HEK293T (cell line): ENCODE measurements around the gene CCDC34.
"Not testable (repeated sequence)": the region's sequence is repeated elsewhere in the genome, so short reads cannot be mapped to it uniquely, and the experiment has no call there.

Source experiments
- CTCF ChIA-PET: fragments of 350-600 bp; formaldehyde crosslinking; extraction: SDS; loops from one replicate; lab custom pipeline; 2021; ENCODE audit warnings: antibody characterized with exemption, inconsistent platforms; lab: Yijun Ruan, JAX
- POLR2A ChIA-PET: fragments of 350-600 bp; formaldehyde crosslinking; extraction: SDS; loops from one replicate; lab custom pipeline; 2020; ENCODE audit warnings: antibody characterized with exemption, inconsistent platforms; lab: Yijun Ruan, JAX
- DNase-seq: peaks from one replicate; pipeline ENCODE4 v3.0.0; 2012; ENCODE audit warnings: mixed read lengths; ENCODE audit errors: extremely low spot score
- ARNT ChIP-seq: fragments of 450-650 bp; IDR thresholded peaks from 2 replicates; pipeline ENCODE4 v1.6.1; 2017; ENCODE audit warnings: mild to moderate bottlenecking
- BHLHE40 ChIP-seq: fragments of 450-650 bp; IDR thresholded peaks from 2 replicates; pipeline ENCODE4 v1.6.1; 2016; ENCODE audit warnings: mild to moderate bottlenecking, moderate library complexity, borderline replicate concordance
- CTBP1 ChIP-seq: fragments of 450-650 bp; IDR thresholded peaks from 2 replicates; pipeline ENCODE4 v1.6.1; 2016; ENCODE audit warnings: borderline replicate concordance
- ELF4 ChIP-seq: fragments of 450-650 bp; IDR thresholded peaks from 2 replicates; pipeline ENCODE4 v1.6.1; 2017; ENCODE audit warnings: antibody characterized with exemption
- FOXA1 ChIP-seq: fragments of 450-650 bp; IDR thresholded peaks from 2 replicates; pipeline ENCODE4 v1.6.1; 2016; ENCODE audit warnings: mild to moderate bottlenecking
- FOXK2 ChIP-seq: fragments of 450-650 bp; IDR thresholded peaks from 2 replicates; pipeline ENCODE4 v1.6.1; 2016; ENCODE audit warnings: mild to moderate bottlenecking
- FOXM1 ChIP-seq: fragments of 450-650 bp; IDR thresholded peaks from 2 replicates; pipeline ENCODE4 v1.6.1; 2017; ENCODE audit warnings: mild to moderate bottlenecking, borderline replicate concordance
- HDGF ChIP-seq: fragments of 450-650 bp; IDR thresholded peaks from 2 replicates; pipeline ENCODE4 v1.6.1; 2017; ENCODE audit warnings: antibody characterized with exemption, borderline replicate concordance
- L3MBTL2 ChIP-seq: fragments of 450-650 bp; conservative IDR thresholded peaks from 2 replicates; pipeline ENCODE4 v1.6.1; 2016; ENCODE audit warnings: mild to moderate bottlenecking
- LEF1 ChIP-seq: fragments of 450-650 bp; IDR thresholded peaks from 2 replicates; pipeline ENCODE4 v1.6.1; 2017; ENCODE audit warnings: mild to moderate bottlenecking, borderline replicate concordance
- NFRKB ChIP-seq: fragments of 450-650 bp; IDR thresholded peaks from 2 replicates; pipeline ENCODE4 v1.6.1; 2016; ENCODE audit warnings: mild to moderate bottlenecking, moderate library complexity
- SP1 ChIP-seq: fragments of 450-650 bp; IDR thresholded peaks from 2 replicates; pipeline ENCODE4 v1.6.1; 2017
- SUZ12 ChIP-seq: fragments of 450-650 bp; IDR thresholded peaks from 2 replicates; pipeline ENCODE4 v1.6.1; 2016; ENCODE audit warnings: mild to moderate bottlenecking
- TARDBP ChIP-seq: fragments of 450-650 bp; IDR thresholded peaks from 2 replicates; pipeline ENCODE4 v1.6.1; 2016
- ZNF384 ChIP-seq: fragments of 450-650 bp; IDR thresholded peaks from 2 replicates; pipeline ENCODE4 v1.6.1; 2016
- TF ChIP-seq, protein P1 (sequence below): fragments of 450-650 bp; IDR thresholded peaks from 2 replicates; pipeline ENCODE4 v1.6.1; 2016

The CCDC34 gene

DNA sequence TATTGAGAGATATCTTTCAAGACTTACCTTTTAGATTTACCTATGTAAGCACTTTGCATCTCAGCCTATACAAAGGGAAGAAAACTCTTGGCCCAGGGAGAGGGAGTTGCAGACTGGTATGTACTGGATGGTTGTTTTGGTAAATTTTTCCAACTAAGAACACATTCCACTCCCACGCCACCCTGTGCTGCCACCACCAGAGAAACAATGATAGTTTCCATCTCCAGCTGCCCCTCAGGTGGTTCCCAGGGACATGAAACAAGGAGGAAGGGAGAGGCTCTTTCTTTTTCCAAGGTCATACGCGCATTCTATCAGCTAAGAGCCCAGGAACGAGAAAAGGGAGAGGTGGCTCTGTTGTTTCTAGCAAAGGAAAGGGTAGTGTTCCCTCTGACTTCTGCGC, 34.4 kb downstream of the CCDC34 start:
- no peak for DNase-seq
- ChIA-PET CTCF (no interaction called here), POLR2A (no interaction called here)
- TF ChIP-seq ELF4 (no peak), LEF1 (no peak), FOXA1 (no peak), BHLHE40 (no peak), TARDBP (no peak), SP1 (no peak), HDGF (no peak), FOXM1 (no peak), NFRKB (no peak), L3MBTL2 (no peak), CTBP1 (no peak)

DNA sequence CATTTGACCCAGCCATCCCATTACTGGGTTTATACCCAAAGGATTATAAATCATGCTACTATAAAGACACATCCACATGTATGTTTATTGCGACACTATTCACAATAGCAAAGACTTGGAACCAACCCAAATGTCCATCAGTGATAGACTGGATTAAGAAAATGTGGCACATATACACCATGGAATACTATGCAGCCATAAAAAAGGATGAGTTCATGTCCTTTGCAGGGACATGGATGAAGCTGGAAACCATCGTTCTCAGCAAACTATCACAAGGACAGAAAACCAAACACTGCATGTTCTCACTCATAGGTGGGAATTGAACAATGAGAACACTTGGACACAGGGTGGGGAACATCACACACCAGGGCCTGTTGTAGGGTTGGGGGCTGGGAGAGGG, 36.0 kb downstream of the CCDC34 start:
- CTCF ChIA-PET, DNase-seq, POLR2A ChIA-PET: not testable (repeated sequence)

DNA sequence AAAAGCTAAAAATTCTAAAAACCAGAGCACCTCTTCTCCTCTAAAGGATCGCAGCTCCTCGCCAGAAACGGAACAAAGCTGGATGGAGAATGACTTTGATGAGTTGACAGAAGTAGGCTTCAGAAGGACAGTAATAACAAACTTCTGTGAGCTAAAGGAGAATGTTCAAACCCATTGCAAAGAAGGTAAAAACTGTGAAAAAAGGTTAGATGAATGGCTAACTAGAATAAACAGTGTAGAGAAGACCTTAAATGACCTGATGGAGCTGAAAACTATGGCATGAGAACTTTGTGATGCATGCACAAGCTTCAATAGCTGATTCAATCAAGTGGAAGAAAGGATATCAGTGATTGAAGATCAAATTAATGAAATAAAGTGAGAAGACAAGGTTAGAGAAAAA, 40.8 kb downstream of the CCDC34 start:
- DNase-seq, result not testable (repeated sequence)
- CTCF ChIA-PET, result interaction anchor here (0.6 kb wide), 1 partner anchor 140 kb away, joined by 3 read pairs; no protein-coding TSS in a partner anchor
- POLR2A ChIA-PET, result interaction anchor here (0.6 kb wide), 1 partner anchor 126 kb away, joined by 3 read pairs; no protein-coding TSS in a partner anchor

DNA sequence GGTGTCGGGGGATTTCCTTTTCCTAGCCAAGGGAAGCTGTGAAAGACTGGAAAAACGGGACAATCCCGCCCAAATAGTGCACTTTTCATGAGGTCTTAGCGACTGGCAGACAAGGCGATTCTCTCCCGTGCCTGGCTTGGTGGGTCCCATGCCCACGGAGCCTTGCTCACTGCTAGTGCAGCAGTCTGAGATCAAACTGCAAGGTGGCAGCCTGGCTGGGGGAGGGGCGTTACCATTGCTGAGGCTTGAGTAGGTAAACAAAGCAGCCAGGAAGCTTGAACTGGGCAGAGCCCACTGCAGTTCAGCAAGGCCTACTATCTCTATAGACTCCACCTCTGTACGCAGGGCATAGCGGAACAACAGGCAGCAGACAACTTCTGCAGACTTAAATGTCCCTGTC, 41.7 kb downstream of the CCDC34 start:
- CTCF ChIA-PET, DNase-seq, POLR2A ChIA-PET: not testable (repeated sequence)

DNA sequence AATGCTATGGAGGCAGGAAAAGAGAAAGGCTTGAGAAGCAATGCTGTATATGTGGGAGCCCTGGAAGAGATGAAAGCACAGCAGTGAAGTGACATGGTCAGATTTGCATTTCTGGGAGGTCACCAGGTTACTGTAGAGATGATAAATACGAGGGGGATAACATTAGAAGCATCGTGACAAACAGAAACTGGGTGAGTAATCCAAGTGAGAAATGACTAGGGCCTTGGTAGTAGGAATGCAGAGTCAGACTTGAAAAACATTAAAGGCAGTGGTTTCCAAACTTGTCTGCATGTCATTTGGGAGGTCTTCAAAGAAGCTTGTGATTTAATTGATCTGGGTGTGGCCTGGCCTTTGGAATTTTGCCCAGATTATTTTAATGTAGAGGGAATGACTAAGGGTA, 43.9 kb downstream of the CCDC34 start:
- no peak for TF ChIP-seq NFRKB
- no peak for TF ChIP-seq ZNF384
- ChIA-PET CTCF (no interaction called here), POLR2A (no interaction called here)
- no peak for DNase-seq

DNA sequence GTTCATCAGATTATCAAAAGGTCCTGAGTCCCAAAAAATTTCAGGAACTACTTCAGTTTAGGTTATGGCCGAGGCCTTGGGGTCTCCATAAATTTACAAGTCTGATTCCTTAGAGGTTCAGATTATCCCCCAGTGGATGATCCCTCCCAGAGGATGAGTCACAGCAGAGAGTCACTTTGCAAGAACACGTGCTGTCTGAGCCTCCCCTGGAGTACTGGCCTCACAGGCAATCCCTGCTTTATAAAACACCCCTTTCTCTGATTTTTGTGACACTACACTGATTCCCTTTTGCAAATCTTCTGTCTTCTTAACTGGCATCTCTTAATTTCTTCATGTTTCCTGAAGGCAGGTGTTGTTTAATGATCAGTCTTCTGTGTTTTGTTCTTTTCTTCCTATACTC, 45.3 kb downstream of the CCDC34 start:
- DNase-seq, result peak; percentile 8
- ChIA-PET CTCF (no interaction called here), POLR2A (no interaction called here)
- TF ChIP-seq CTBP1 (no peak), FOXA1 (no peak), BHLHE40 (no peak), ARNT (no peak), ZNF384 (no peak), FOXK2 (no peak)

DNA sequence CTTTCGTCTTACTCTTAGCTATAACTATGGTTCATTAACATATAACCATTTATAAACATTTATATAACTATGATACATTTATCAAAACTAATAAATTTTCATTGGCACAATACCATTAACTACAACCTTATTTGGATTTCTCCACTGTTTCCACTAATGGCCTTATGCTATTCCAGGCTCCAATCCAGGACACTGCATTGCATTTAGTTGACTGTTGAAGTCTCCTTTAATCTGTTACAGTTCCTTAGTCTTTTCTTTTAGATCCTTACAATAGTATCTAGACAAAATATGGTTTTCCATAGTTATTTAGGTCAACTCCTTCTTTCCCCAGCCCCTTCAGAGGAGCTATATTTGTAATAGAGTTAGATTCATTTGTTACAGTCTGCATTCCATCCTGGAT, 47.2 kb downstream of the CCDC34 start:
- no peak for TF ChIP-seq NFRKB
- TF ChIP-seq FOXK2, result no peak
- TF ChIP-seq SP1, result no peak
- TF ChIP-seq L3MBTL2, result no peak
- no peak for TF ChIP-seq ARNT
- no peak for DNase-seq
- ChIA-PET CTCF (interaction anchor here (0.7 to 1.3 kb wide), 2 partner anchors 20 to 98 kb away, joined by 3 to 6 read pairs; no protein-coding TSS in a partner anchor), POLR2A (no interaction called here)

DNA sequence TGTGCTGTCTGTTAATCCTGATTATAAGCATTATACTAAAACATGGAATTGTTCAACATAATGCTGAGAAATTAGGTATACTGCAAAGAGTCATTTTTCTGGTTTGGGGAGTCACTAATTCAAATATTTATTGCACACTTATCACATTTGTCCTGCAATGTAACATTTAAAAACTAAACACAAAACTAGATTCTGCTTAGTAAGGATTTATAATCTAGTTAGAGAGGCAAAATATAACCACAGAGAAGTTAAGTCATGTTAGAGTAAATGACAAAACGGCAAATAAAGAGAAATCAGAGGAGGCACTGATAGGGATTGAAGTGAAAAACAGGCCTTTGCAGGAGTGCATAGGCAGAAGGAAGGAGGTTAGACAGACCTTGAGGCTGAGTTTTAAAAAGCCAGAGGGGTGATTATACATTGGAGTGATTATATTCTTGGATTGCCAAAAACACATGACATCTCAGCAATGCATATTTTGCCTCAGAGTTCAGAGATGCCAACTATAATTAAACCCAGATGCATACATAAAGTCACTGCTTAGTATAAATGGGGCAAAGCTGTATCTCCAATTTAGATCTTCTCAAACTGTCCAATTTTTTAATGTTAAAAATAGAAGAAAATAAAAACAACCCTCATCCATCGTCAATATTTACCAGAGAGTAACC, 49.7 kb downstream of the CCDC34 start:
- POLR2A ChIA-PET, result no interaction called here
- DNase-seq, result no peak
- TF ChIP-seq NFRKB (no peak), TARDBP (no peak), L3MBTL2 (no peak), HDGF (no peak), LEF1 (no peak), FOXK2 (no peak), ZNF384 (no peak), FOXA1 (no peak), ELF4 (no peak), CTBP1 (no peak), FOXM1 (no peak), ARNT (no peak), SP1 (no peak), SUZ12 (no peak), BHLHE40 (no peak)
- TF ChIP-seq, protein P1, sequence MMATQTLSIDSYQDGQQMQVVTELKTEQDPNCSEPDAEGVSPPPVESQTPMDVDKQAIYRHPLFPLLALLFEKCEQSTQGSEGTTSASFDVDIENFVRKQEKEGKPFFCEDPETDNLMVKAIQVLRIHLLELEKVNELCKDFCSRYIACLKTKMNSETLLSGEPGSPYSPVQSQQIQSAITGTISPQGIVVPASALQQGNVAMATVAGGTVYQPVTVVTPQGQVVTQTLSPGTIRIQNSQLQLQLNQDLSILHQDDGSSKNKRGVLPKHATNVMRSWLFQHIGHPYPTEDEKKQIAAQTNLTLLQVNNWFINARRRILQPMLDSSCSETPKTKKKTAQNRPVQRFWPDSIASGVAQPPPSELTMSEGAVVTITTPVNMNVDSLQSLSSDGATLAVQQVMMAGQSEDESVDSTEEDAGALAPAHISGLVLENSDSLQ, result no peak
- CTCF ChIA-PET, result no interaction called here

DNA sequence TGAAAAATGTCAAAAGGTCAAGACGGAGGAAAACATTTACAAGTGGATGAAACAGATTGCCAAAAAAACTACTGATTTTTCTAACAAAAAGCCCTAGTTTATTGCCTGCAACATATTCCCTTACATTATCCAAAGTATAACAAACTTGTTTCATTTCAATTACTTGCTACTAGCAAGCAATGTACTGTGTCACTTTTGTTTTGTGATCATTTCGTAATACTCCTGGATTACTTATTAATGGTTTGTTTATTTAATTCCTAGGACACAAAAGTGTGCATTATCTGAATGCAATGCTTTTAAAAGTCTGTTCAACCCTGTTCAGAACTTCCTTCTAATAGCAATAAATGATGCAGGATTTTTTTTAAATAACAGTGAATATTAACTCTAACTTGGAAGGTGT, 50.9 kb downstream of the CCDC34 start:
- TF ChIP-seq TARDBP (no peak), FOXM1 (no peak), L3MBTL2 (no peak), LEF1 (no peak), HDGF (no peak), BHLHE40 (no peak), CTBP1 (no peak), SUZ12 (no peak), ELF4 (no peak), ZNF384 (no peak), NFRKB (no peak), FOXK2 (no peak), ARNT (no peak), SP1 (no peak), FOXA1 (no peak)
- TF ChIP-seq, protein P1, result no peak
- ChIA-PET CTCF (no interaction called here), POLR2A (no interaction called here)
- no peak for DNase-seq
